Measurements from ENCODE around the gene SMARCE1.

The SMARCE1 gene

GRCh38 chr17:40582328-40582901 lies 65.2 kb downstream of the SMARCE1 start:
- ChIA-PET POLR2A (no interaction called here), CTCF (interaction anchor here (0.6 kb wide), 1 partner anchor 1067 kb away, joined by 3 read pairs; no protein-coding TSS in a partner anchor)
- no peak for DNase-seq (ENCODE audit: extremely low spot score)
- no peak for TF ChIP-seq L3MBTL2 (conservative IDR thresholded peaks at IDR 0.05)
- TF ChIP-seq, protein P1, sequence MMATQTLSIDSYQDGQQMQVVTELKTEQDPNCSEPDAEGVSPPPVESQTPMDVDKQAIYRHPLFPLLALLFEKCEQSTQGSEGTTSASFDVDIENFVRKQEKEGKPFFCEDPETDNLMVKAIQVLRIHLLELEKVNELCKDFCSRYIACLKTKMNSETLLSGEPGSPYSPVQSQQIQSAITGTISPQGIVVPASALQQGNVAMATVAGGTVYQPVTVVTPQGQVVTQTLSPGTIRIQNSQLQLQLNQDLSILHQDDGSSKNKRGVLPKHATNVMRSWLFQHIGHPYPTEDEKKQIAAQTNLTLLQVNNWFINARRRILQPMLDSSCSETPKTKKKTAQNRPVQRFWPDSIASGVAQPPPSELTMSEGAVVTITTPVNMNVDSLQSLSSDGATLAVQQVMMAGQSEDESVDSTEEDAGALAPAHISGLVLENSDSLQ (IDR thresholded peaks at IDR 0.05), result no peak
- no peak for TF ChIP-seq BHLHE40 (IDR thresholded peaks at IDR 0.05; ENCODE audit: borderline replicate concordance)
- TF ChIP-seq FOXA1 (IDR thresholded peaks at IDR 0.05), result no peak
- TF ChIP-seq ELF4 (IDR thresholded peaks at IDR 0.05), result no peak

DNA sequence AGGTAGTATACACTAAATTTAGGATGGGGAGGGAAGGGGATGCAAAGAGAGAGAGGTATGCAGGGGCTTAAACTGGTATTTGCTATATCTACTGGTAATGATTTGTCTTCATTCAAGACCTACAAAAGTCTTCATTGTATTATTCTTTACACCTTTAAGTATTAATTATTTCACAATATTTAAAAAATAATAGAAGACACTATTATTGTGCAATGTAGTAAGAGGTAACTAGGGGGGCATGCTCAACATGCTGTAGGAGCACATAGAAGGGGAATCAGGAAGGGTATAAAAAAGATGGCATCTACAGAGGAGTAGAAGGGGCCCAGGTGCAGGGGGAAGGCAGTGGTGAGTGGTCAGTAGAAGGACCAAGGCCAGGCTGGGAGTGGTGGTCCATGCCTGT lies 67.5 kb downstream of the SMARCE1 start:
- no peak for TF ChIP-seq ARNT (IDR thresholded peaks at IDR 0.05)
- no peak for TF ChIP-seq HDGF (IDR thresholded peaks at IDR 0.05; ENCODE audit: borderline replicate concordance)
- TF ChIP-seq FOXM1 (IDR thresholded peaks at IDR 0.05; ENCODE audit: borderline replicate concordance), result no peak
- TF ChIP-seq TARDBP (IDR thresholded peaks at IDR 0.05), result no peak
- TF ChIP-seq FOXA1 (IDR thresholded peaks at IDR 0.05), result no peak
- no peak for TF ChIP-seq NFRKB (IDR thresholded peaks at IDR 0.05)
- no peak for TF ChIP-seq BHLHE40 (IDR thresholded peaks at IDR 0.05; ENCODE audit: borderline replicate concordance)
- TF ChIP-seq, protein P1 (IDR thresholded peaks at IDR 0.05), result no peak
- no peak for TF ChIP-seq CTBP1 (IDR thresholded peaks at IDR 0.05; ENCODE audit: borderline replicate concordance)
- TF ChIP-seq SUZ12 (IDR thresholded peaks at IDR 0.05), result no peak
- TF ChIP-seq LEF1 (IDR thresholded peaks at IDR 0.05; ENCODE audit: borderline replicate concordance), result no peak
- no peak for TF ChIP-seq ELF4 (IDR thresholded peaks at IDR 0.05)
- no peak for TF ChIP-seq L3MBTL2 (conservative IDR thresholded peaks at IDR 0.05)
- ChIA-PET POLR2A (no interaction called here), CTCF (no interaction called here)
- DNase-seq (ENCODE audit: extremely low spot score), result no peak

GRCh38 chr17:40579471-40579870 lies 68.1 kb downstream of the SMARCE1 start:
- TF ChIP-seq ARNT (IDR thresholded peaks at IDR 0.05), result no peak
- TF ChIP-seq FOXA1 (IDR thresholded peaks at IDR 0.05), result no peak
- TF ChIP-seq ELF4 (IDR thresholded peaks at IDR 0.05), result no peak
- TF ChIP-seq NFRKB (IDR thresholded peaks at IDR 0.05), result no peak
- TF ChIP-seq L3MBTL2 (conservative IDR thresholded peaks at IDR 0.05), result no peak
- no peak for TF ChIP-seq SUZ12 (IDR thresholded peaks at IDR 0.05)
- no peak for TF ChIP-seq CTBP1 (IDR thresholded peaks at IDR 0.05; ENCODE audit: borderline replicate concordance)
- TF ChIP-seq SP1 (IDR thresholded peaks at IDR 0.05), result no peak
- ChIA-PET POLR2A (no interaction called here), CTCF (no interaction called here)
- no peak for DNase-seq (ENCODE audit: extremely low spot score)

GRCh38 chr17:40577611-40578065 lies 70.0 kb downstream of the SMARCE1 start:
- POLR2A ChIA-PET, result no interaction called here
- CTCF ChIA-PET, result no interaction called here
- DNase-seq (ENCODE audit: extremely low spot score), result no peak
- TF ChIP-seq ARNT (IDR thresholded peaks at IDR 0.05) (no peak), ZNF384 (IDR thresholded peaks at IDR 0.05) (no peak)

- TF ChIP-seq BHLHE40 (IDR thresholded peaks at IDR 0.05; ENCODE audit: borderline replicate concordance), result no peak
- TF ChIP-seq, protein P1 (IDR thresholded peaks at IDR 0.05), result no peak
- no peak for TF ChIP-seq ZNF384 (IDR thresholded peaks at IDR 0.05)
- no peak for TF ChIP-seq NFRKB (IDR thresholded peaks at IDR 0.05)
- no peak for TF ChIP-seq TARDBP (IDR thresholded peaks at IDR 0.05)
- TF ChIP-seq FOXM1 (IDR thresholded peaks at IDR 0.05; ENCODE audit: borderline replicate concordance), result no peak
- no peak for TF ChIP-seq ARNT (IDR thresholded peaks at IDR 0.05)
- no peak for TF ChIP-seq HDGF (IDR thresholded peaks at IDR 0.05; ENCODE audit: borderline replicate concordance)
- TF ChIP-seq SUZ12 (IDR thresholded peaks at IDR 0.05), result no peak
- DNase-seq (ENCODE audit: extremely low spot score), result no peak
- ChIA-PET CTCF (interaction anchor here (0.6 kb wide), 1 partner anchor 747 kb away, joined by 3 read pairs; no protein-coding TSS in a partner anchor), POLR2A (interaction anchor here (0.6 kb wide), 1 partner anchor 243 kb away, joined by 3 read pairs; no protein-coding TSS in a partner anchor)
Observed at GRCh38 chr17:40576113-40576740, 71.4 kb downstream of the SMARCE1 start.

Measured in HEK293T (cell line).